SK-N-MC (cell line): ENCODE data around the gene ECHS1.
"Not testable (repeated sequence)": the region's sequence is repeated elsewhere in the genome, so short reads cannot be mapped to it uniquely, and the experiment has no call there.

Source experiments
- DNase-seq: peaks from one replicate; pipeline ENCODE4 v3.0.0-alpha.2; 2011; ENCODE audit warnings: low read depth, low spot score
- H3K27ac ChIP-seq: fragments of 200-600 bp; sonication (generic); 2 replicates; pipeline ENCODE4 v1.5.1; 2016; ENCODE audit warnings: mixed run types
- H3K36me3 ChIP-seq: fragments of 200-600 bp; sonication (generic); 2 replicates; pipeline ENCODE4 v1.6.1; 2017; ENCODE audit warnings: antibody characterized with exemption, low read length, mixed read lengths; ENCODE audit not compliant: insufficient read depth
- H3K4me3 ChIP-seq: fragments of 200-600 bp; sonication (generic); 2 replicates; pipeline ENCODE4 v1.5.1; 2016
- H3K9ac ChIP-seq: fragments of 200-600 bp; sonication (generic); 2 replicates; pipeline ENCODE4 v1.8.0; 2017; ENCODE audit warnings: mixed run types, mixed read lengths; ENCODE audit not compliant: insufficient read length
- H3K9me3 ChIP-seq: fragments of 200-600 bp; sonication (generic); 2 replicates; pipeline ENCODE4 v1.6.1; 2017; ENCODE audit warnings: low read depth, mild to moderate bottlenecking, antibody characterized with exemption, low read length, moderate library complexity, mixed read lengths
- EZH2 ChIP-seq: fragments of 200-600 bp; sonication (generic); IDR thresholded peaks from one replicate; pipeline ENCODE4 v1.6.1; 2017; ENCODE audit warnings: antibody characterized with exemption
- FOXP2 ChIP-seq: optimal IDR thresholded peaks from 2 replicates; pipeline ENCODE3; 2011; ENCODE audit warnings: mild to moderate bottlenecking, moderate library complexity; ENCODE audit not compliant: insufficient read depth; ENCODE audit errors: extremely low read length, control extremely low read depth
- POLR2AphosphoS5 ChIP-seq: IDR thresholded peaks from 2 replicates; pipeline ENCODE4 v1.6.1; 2012; ENCODE audit warnings: mild to moderate bottlenecking, low read depth, low read length, borderline replicate concordance

Gene ECHS1

DNA sequence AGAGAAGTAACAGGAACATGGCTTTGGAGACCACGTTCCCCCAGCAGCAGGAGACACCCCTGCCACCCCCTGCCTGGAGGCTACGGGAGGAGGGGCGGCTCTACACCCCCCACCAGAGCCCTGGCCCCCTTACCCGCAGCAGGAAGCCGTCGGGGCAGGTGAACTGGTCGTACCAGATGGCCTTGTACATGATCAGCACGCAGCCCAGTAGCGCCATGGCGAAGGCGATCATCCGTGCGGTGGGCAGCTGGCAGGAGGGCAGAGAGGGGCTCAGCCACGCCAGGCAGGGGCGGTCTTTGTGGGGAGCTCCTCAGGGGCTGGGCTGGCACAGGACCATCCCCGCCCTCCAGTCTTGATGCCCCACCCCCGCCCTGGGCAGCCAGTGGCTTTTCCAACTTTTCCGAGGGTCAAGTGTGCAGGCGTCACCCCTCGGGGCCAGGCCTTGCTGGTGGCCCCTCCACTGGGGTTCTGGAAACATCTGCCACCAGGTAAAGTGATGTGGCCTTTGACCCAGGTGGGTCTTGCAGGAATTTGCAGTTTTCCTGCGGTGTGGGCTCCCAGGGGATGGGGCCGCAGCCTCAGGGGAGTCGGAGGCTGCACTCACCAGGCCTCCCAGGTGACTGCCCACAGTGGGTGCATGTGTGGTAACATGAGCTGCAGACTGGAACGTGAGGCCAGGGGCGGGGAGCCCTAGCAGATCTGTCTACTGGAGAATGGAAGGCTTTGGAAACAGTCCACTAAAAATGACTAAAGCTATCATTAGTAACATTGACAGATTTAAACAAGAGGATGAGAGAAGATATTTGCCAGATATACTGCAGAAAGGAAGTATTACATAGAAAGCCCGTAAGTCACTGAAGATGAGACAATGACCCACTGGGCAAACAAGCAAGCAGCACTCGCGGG lies 46.2 kb downstream of the ECHS1 start:
- H3K36me3 ChIP-seq, result no peaks in the 10 kb centered on the region

DNA sequence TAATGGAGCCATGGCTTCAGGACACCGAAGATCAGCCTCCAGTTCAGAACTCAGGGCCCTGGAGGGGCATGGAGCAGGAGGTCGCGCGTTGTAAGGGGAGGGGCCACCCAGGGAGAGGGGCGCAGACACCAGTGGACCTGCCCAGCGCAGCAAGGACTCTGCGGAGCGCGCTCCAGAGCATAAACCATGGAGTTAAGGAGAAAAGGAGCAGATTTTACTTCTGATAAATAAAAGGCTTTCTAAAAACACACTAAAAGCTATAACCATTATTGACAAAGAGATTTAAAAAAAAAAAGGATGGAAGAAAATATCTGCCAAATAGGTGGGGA lies 47.0 kb downstream of the ECHS1 start:
- Histone ChIP-seq H3K36me3 (no peaks in the 10 kb centered on the region), H3K27ac (no peak overlapping the region), H3K9me3 (no peaks in the 10 kb centered on the region), H3K4me3 (peak overlapping the region; percentile 68), H3K9ac (no peak overlapping the region)
- TF ChIP-seq POLR2AphosphoS5 (no peak), EZH2 (no peak)
- DNase-seq, result no peak

More for the DNA sequence above, 46.2 kb downstream of the ECHS1 start:
- Histone ChIP-seq H3K4me3 (no peak overlapping the region), H3K9me3 (no peaks in the 10 kb centered on the region), H3K27ac (no peak overlapping the region), H3K9ac (no peak overlapping the region)
- no peak for DNase-seq
- no peak for TF ChIP-seq EZH2
- no peak for TF ChIP-seq POLR2AphosphoS5
- no peak for TF ChIP-seq FOXP2

DNA sequence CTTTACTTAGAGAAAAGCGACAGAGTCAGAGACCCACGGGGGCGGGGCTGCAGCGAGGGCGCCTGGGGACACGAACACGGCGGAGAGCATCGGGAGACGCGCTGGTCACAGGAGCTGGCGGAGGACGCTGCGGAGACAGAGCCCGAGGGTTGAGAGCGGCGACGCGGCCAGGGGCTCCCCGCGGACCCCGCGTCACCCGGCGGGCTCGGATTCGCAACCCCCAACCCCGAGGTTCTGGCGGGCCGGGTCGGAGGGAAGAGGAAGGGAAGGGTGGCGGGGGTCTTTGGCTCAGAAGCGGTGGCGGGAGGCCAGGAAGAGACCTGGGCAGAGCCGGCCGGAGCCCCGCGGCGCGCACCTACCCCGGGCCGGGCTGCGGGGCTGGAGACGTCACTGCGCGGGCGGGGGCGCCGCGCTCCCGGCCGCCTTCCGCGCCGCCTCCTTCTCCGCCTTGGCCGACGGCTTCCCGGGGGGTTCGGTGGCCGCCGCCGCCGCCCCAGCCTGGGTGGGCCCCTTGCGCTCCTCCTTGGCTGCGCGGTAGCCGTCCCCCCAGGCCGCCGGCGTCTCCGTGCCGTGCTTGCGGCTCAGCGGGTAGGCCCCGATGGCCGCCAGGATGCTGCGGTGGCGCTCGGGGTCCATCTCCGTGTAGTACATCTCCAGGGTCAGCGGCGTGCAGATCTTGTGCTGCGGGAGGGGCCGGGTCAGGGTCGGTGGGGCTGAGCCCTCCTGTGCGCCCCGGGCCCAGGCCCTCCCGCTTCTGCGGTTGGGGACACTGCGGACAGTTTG lies 47.5 kb downstream of the ECHS1 start:
- Histone ChIP-seq H3K4me3 (peak overlapping the region; percentile 68), H3K9me3 (no peaks in the 10 kb centered on the region), H3K36me3 (no peaks in the 10 kb centered on the region), H3K9ac (no peak overlapping the region), H3K27ac (no peak overlapping the region)
- TF ChIP-seq FOXP2, result no peak
- no peak for TF ChIP-seq POLR2AphosphoS5
- TF ChIP-seq EZH2, result no peak
- no peak for DNase-seq

DNA sequence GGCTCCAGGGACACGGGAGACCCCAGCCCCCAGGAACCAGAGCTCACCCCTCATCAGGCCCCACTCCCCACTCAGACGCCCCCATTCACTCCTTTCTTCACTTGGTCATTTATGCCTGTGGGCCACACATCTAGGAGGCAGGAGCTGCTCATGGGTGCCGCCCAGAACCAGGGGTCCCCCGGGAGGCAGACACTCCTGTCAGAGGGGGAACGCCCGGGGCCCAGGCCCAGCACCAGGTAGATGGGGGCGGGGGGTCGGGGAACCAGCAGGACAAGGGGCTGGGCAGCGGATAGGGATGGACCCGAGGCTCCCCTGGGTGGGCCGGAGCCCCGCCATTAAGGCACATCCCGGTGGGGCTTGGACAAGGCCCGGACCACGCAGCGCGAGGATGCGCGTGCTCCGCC lies 48.3 kb downstream of the ECHS1 start:
- Histone ChIP-seq H3K9me3 (no peaks in the 10 kb centered on the region), H3K27ac (no peak overlapping the region), H3K36me3 (no peaks in the 10 kb centered on the region), H3K4me3 (peak overlapping the region; percentile 68), H3K9ac (no peak overlapping the region)
- DNase-seq, result no peak
- TF ChIP-seq POLR2AphosphoS5 (no peak), EZH2 (no peak), FOXP2 (no peak)

DNA sequence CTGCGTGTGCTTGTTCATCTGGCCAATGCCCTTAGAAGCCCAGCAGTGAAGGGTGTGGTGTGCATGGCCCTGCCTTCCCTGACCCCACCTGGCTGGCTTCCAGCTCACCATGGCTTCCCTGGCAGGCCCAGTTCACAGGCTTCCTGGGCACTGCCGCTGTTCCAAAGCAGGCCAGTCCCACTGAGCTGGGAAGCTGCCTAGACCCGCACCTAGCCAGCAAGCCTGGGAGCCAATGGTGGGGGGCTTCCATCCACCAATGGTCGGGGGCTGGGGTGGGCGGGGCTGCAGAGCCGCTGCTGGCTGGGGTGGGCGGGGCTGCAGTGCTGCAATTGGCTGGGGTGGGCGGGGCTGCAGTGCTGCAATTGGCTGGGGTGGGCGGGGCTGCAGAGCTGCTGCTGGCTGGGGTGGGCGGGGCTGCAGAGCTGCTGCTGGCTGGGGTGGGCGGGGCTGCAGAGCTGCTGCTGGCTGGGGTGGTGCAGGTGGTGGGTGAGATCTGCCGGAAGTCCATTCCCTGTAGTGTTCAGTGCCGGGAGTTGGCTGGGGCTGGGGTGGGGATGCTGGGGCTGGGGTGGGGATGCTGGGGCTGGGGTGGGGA lies 48.9 kb downstream of the ECHS1 start:
- no peaks in the 10 kb centered on the region for H3K36me3 ChIP-seq
- H3K4me3 ChIP-seq, result peak overlapping the region; percentile 47; the same call in 1 of the 2 replicates
- TF ChIP-seq FOXP2, result no peak
- TF ChIP-seq EZH2, result no peak
- TF ChIP-seq POLR2AphosphoS5, result no peak
- no peak for DNase-seq
- H3K27ac ChIP-seq, result no peak overlapping the region
- H3K9ac ChIP-seq, result no peak overlapping the region
- H3K9me3 ChIP-seq, result no peaks in the 10 kb centered on the region

DNA sequence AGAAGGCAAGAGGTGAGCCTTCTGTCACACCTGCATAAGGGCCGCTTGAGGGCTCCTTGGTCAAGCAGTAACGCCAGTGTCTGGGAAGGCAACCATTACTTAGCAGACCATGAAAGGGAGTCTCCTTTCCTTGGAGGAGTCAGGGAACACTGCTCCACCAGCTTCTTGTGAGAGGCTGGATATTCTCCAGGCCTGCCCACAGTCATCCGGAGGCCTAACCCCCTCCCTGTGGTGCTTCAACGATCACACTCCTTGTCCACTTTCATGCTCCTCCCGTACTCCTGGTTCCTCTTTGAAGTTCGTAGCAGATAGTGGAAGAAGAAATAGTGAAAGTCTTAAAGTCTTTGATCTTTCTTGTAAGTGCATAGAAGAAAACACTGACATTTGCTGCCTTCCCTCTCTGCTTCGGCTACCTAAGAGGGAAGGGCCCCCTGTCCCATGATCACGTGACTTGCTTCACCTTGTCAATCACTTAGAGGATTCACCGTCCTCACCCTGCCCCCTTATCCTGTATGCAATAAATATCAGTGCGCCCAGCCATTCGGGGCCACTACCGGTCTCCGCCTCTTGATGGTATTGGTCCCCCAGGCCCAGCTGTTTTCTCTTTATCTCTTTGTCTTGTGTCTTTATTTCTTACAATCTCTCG lies 51.0 kb downstream of the ECHS1 start:
- H3K36me3 ChIP-seq, H3K9me3 ChIP-seq, H3K27ac ChIP-seq, H3K4me3 ChIP-seq, H3K9ac ChIP-seq, DNase-seq: not testable (repeated sequence)

DNA sequence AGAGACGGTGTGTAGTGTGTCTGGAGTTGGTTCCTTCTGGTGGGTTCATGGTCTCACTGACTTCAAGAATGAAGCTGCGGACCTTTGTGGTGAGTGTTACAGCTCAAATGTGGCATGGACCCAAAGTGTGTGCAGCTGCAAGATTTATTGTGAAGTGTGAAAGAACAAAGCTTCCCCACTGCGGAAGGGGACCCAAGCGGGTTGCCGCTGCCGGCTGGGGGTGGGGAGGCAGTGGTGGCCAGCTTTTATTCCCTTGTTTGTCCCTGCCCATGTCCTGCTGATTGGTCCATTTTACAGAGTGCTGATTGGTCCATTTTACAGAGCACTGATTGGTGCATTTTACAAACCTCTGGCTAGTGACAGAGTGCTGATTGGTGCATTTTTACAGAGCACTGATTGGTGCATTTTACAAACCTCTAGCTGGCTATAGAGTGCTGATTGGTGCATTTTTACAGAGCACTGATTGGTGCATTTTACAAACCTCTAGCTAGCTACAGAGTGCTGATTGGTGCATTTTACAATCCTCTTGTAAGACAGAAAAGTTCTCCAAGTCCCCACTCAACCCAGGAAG lies 52.2 kb downstream of the ECHS1 start:
- not testable (repeated sequence) for DNase-seq, H3K36me3 ChIP-seq, H3K4me3 ChIP-seq, H3K9ac ChIP-seq, H3K27ac ChIP-seq, H3K9me3 ChIP-seq

DNA sequence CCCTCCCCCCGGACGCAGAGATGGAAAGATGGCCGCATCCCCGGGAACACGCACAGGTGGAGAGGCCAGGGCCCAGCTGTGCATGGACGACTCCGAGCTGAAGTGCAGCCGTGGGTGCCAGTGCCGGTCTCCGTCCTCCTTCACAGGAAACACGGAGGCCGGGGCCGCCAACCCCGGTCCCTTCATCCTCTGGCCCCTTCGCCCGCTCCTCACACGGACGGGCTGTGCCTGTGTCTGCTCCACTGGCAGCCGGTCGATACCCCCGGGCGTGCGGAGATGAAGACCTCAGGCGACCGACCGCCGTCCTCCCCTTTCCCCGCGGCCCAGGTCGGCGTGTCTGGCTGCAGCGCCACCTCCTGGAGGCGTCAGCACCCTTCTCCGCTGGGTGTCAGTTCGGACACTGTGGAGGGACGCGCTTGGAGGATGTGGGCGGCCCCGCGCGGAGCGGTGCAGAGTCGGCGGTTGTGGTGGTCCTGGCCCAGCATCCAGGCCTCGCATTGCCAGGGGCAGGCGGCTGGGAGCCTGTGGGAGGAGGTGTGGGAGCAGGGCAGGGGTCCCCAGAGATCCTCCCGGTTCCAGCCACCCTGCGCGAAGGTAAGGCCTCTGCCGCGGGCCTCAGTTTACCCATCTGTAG lies 54.5 kb downstream of the ECHS1 start:
- H3K9ac ChIP-seq, result no peak overlapping the region
- H3K9me3 ChIP-seq, result no peaks in the 10 kb centered on the region
- H3K4me3 ChIP-seq, result peak overlapping the region; percentile 63; the same call in 1 of the 2 replicates
- no peak for TF ChIP-seq FOXP2
- TF ChIP-seq POLR2AphosphoS5, result no peak
- TF ChIP-seq EZH2, result no peak
- H3K27ac ChIP-seq, result no peak overlapping the region
- no peak for DNase-seq
- H3K36me3 ChIP-seq, result no peaks in the 10 kb centered on the region
